HG02970 (cell line): ENCODE measurements around the gene VWA2.

ENCODE experiments used
- ATAC-seq: cut with Tn5 transposase; IDR thresholded peaks from one replicate; pipeline ENCODE4 v1.9.1; 2021; ENCODE audit warnings: mild to moderate bottlenecking, moderate library complexity, moderate number of reproducible peaks; ENCODE audit not compliant: unreplicated experiment, low FRiP score

The VWA2 gene

GRCh38 chr10:114293075-114293474 is 54.0 kb downstream of the VWA2 start:
- ATAC-seq: no peak

GRCh38 chr10:114294549-114294948 is 55.5 kb downstream of the VWA2 start:
- ATAC-seq: no peak

- no peak for ATAC-seq
Observed at GRCh38 chr10:114295393-114295792, 56.3 kb downstream of the VWA2 start.

- ATAC-seq: no peak
Observed at GRCh38 chr10:114297136-114297705, 58.2 kb downstream of the VWA2 start.

- no peak for ATAC-seq
Observed at GRCh38 chr10:114300036-114300645, 61.1 kb downstream of the VWA2 start.

GRCh38 chr10:114301177-114301576 is 62.1 kb downstream of the VWA2 start:
- ATAC-seq: no peak

- ATAC-seq: no peak
Observed at GRCh38 chr10:114301951-114302710, 63.1 kb downstream of the VWA2 start.

GRCh38 chr10:114303556-114303955 is 64.5 kb downstream of the VWA2 start:
- no peak for ATAC-seq

- ATAC-seq: peak; percentile 72
Observed at GRCh38 chr10:114304017-114304570, 65.0 kb downstream of the VWA2 start.

- ATAC-seq: peak; percentile 50
Observed at GRCh38 chr10:114304571-114305421, 65.7 kb downstream of the VWA2 start.

- ATAC-seq: no peak
Observed at GRCh38 chr10:114305521-114305925, 66.5 kb downstream of the VWA2 start.

GRCh38 chr10:114306116-114306973 is 67.3 kb downstream of the VWA2 start:
- ATAC-seq: no peak

- no peak for ATAC-seq
Observed at GRCh38 chr10:114307731-114308130, 68.7 kb downstream of the VWA2 start.

GRCh38 chr10:114308531-114309363 is 69.7 kb downstream of the VWA2 start:
- no peak for ATAC-seq

- no peak for ATAC-seq
Observed at GRCh38 chr10:114309364-114309651, 70.3 kb downstream of the VWA2 start.

- ATAC-seq: no peak
Observed at GRCh38 chr10:114310346-114310745, 71.3 kb downstream of the VWA2 start.

GRCh38 chr10:114311023-114311422 is 72.0 kb downstream of the VWA2 start:
- ATAC-seq: no peak

GRCh38 chr10:114311496-114312209 is 72.6 kb downstream of the VWA2 start:
- ATAC-seq: no peak
